Glutamatergic neuron (in vitro differentiated cells): Measurements from ENCODE around the gene PSMB10. TPM values are rescaled to one million over a fixed set of nuclear protein-coding genes. Genes with fewer than 3 reads are reported as not detected.

Source experiments
- DNase-seq: peaks from one replicate; pipeline ENCODE4 v3.0.0; 2022
- H3K27ac Mint-ChIP-seq: one replicate; pipeline ENCODE4 v1.8.0; 2020; ENCODE audit warnings: mild to moderate bottlenecking, mixed read lengths, inconsistent platforms; ENCODE audit not compliant: unreplicated experiment
- H3K27me3 Mint-ChIP-seq: one replicate; pipeline ENCODE4 v1.8.0; 2020; ENCODE audit warnings: mild to moderate bottlenecking, moderate library complexity, mixed read lengths, inconsistent platforms; ENCODE audit not compliant: unreplicated experiment
- H3K36me3 Mint-ChIP-seq: one replicate; pipeline ENCODE4 v1.8.0; 2020; ENCODE audit warnings: mild to moderate bottlenecking, mixed read lengths, inconsistent platforms; ENCODE audit not compliant: unreplicated experiment
- H3K4me1 Mint-ChIP-seq: one replicate; pipeline ENCODE4 v1.8.0; 2020; ENCODE audit warnings: mild to moderate bottlenecking, low read depth, mixed read lengths, inconsistent platforms; ENCODE audit not compliant: unreplicated experiment
- H3K4me3 Mint-ChIP-seq: one replicate; pipeline ENCODE4 v1.8.0; 2020; ENCODE audit warnings: mild to moderate bottlenecking, mixed read lengths, inconsistent platforms; ENCODE audit not compliant: unreplicated experiment
- H3K9me3 Mint-ChIP-seq: one replicate; pipeline ENCODE4 v1.8.0; 2020; ENCODE audit warnings: mild to moderate bottlenecking, moderate library complexity, mixed read lengths, inconsistent platforms; ENCODE audit not compliant: unreplicated experiment
- CTCF ChIP-seq: fragments of 200-600 bp; sonication (generic); IDR thresholded peaks from one replicate; pipeline ENCODE4 v1.5.0; 2021; ENCODE audit not compliant: partially characterized antibody, unreplicated experiment
- total RNA-seq: library from RNA; stranded (reverse); fragmentation: NEBNext Ultra II Directional; extraction: Animal tissue kit (Norgen Biotek cat#: 25700); gene quantifications from one replicate; pipeline ENCODE4 v1.2.1, GENCODE V29; 2021; ENCODE audit not compliant: unreplicated experiment

Gene PSMB10
- total RNA-seq, 1 donor from 2014 or later, result 11.0 TPM

- peaks cover 12% of the 10 kb centered on the region for H3K4me1 Mint-ChIP-seq
- DNase-seq, result no peak
- H3K4me3 Mint-ChIP-seq, result no peak overlapping the region
- no peaks in the 10 kb centered on the region for H3K36me3 Mint-ChIP-seq
- H3K27ac Mint-ChIP-seq, result no peak overlapping the region
- H3K27me3 Mint-ChIP-seq, result no peaks in the 10 kb centered on the region
- peak; percentile 2 for TF ChIP-seq CTCF
- peaks cover 3% of the 10 kb centered on the region for H3K9me3 Mint-ChIP-seq
Observed at GRCh38 chr16:67928147-67928546, 8.5 kb downstream of the PSMB10 start.

- no peak overlapping the region for H3K4me3 Mint-ChIP-seq
- H3K9me3 Mint-ChIP-seq, result peaks cover 3% of the 10 kb centered on the region
- H3K36me3 Mint-ChIP-seq, result no peaks in the 10 kb centered on the region
- DNase-seq, result no peak
- H3K4me1 Mint-ChIP-seq, result peaks cover 12% of the 10 kb centered on the region
- H3K27ac Mint-ChIP-seq, result peak overlapping the region; percentile 73
- TF ChIP-seq CTCF, result no peak
- H3K27me3 Mint-ChIP-seq, result no peaks in the 10 kb centered on the region
Observed at GRCh38 chr16:67927131-67927941, 9.3 kb downstream of the PSMB10 start.

- Mint-ChIP-seq H3K4me3 (peak overlapping the region; percentile 59), H3K27ac (peak overlapping the region; percentile 73), H3K9me3 (peaks cover 3% of the 10 kb centered on the region), H3K27me3 (peaks cover 3% of the 10 kb centered on the region), H3K36me3 (no peaks in the 10 kb centered on the region), H3K4me1 (peaks cover 12% of the 10 kb centered on the region)
- peak; percentile 21 for TF ChIP-seq CTCF
- peak; percentile 44 for DNase-seq
Observed at GRCh38 chr16:67926181-67926750, 10.4 kb downstream of the PSMB10 start.

GRCh38 chr16:67924140-67924906 lies 12.3 kb downstream of the PSMB10 start:
- Mint-ChIP-seq H3K4me3 (no peak overlapping the region), H3K4me1 (peaks cover 12% of the 10 kb centered on the region), H3K9me3 (peaks cover 1% of the 10 kb centered on the region), H3K27ac (no peak overlapping the region), H3K27me3 (peaks cover 3% of the 10 kb centered on the region), H3K36me3 (no peaks in the 10 kb centered on the region)
- DNase-seq, result no peak
- no peak for TF ChIP-seq CTCF
